Colonic mucosa (tissue), 4 donors: ENCODE results near the gene MAGI2. TPM values are rescaled to one million over a fixed set of nuclear protein-coding genes. Genes with fewer than 3 reads are reported as not detected.

Source experiments
- DNase-seq: peaks from one replicate; pipeline ENCODE4 v3.0.0-alpha.2; 2020
- H3K27ac ChIP-seq: fragments of 200-600 bp; one replicate; pipeline ENCODE4 v1.8.0; 2021
- H3K27me3 ChIP-seq: fragments of 200-600 bp; one replicate; pipeline ENCODE4 v1.8.0; 2021
- H3K36me3 ChIP-seq: fragments of 200-600 bp; one replicate; pipeline ENCODE4 v1.8.0; 2021
- H3K4me1 ChIP-seq: fragments of 200-600 bp; one replicate; pipeline ENCODE4 v1.8.0; 2021; ENCODE audit warnings: mild to moderate bottlenecking
- H3K4me3 ChIP-seq: fragments of 200-600 bp; one replicate; pipeline ENCODE4 v1.8.0; 2021
- H3K9ac ChIP-seq, 2 donors: one replicate each; pipeline ENCODE4 v1.7.0; 2013; ENCODE audit warnings: control low read depth in 2 of 2, low read depth in 2 of 2, low read length in 2 of 2
- H3K9me3 ChIP-seq: fragments of 200-600 bp; one replicate; pipeline ENCODE4 v1.8.0; 2021
- CTCF ChIP-seq: fragments of 200-600 bp; IDR thresholded peaks from one replicate; pipeline ENCODE4 v1.8.0; 2022; ENCODE audit warnings: antibody characterized with exemption, mild to moderate bottlenecking
- intact Hi-C: fragments of 100-400 bp; cut with DNase I; formaldehyde crosslinking; loops from one replicate; pipeline ENCODE4 v1.14.1; 2022
- total RNA-seq, 2 donors: library from RNA; stranded (reverse); fragmentation: NEBNext Ultra II Directional in 1 of 2; extraction: Animal tissue kit (Norgen Biotek cat#: 25700) in 1 of 2; gene quantifications; one replicate each; pipeline ENCODE4 v1.2.1, GENCODE V29; 2021
- donor health status: healthy.
- donor health status: DM: no; HTN: no; CAD: no.
- donor health status: DM: no; HTN: no; CAD: no.

Gene MAGI2
- total RNA-seq, 2 donors from 2014 or later: 1.1 to 2.4 TPM

GRCh38 chr7:78845155-78845554 lies 608.3 kb downstream of the MAGI2 start:
- no peak for DNase-seq
- TF ChIP-seq CTCF: no peak
- no peak overlapping the region for H3K9ac ChIP-seq
- intact Hi-C loops: no loop called here
- H3K27ac ChIP-seq: no peak overlapping the region
- H3K36me3 ChIP-seq: no peaks in the 10 kb centered on the region
- no peaks in the 10 kb centered on the region for H3K9me3 ChIP-seq
- no peaks in the 10 kb centered on the region for H3K27me3 ChIP-seq
- H3K4me1 ChIP-seq: no peaks in the 10 kb centered on the region
- H3K4me3 ChIP-seq: no peak overlapping the region

DNA sequence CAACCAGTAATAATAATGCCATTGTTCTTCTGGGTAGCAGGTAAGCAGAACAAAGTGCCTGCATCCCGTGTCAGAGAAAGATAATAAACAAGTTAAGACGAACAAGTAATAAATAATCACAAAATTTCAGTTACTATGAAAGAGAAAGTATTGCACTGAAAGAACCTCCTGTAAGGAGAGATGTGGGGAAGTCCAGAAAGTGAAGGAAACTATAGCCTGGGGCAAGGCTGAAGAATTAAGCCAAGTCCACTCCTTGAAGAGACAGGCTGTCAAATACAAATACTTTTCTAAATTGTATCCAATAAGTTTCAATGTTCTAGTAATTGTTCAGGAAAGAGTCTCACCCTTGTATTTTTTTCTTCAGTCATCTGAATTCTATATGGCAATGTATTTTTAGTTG lies 611.4 kb downstream of the MAGI2 start:
- intact Hi-C loops: no loop called here
- H3K4me3 ChIP-seq: no peak overlapping the region
- H3K9ac ChIP-seq: no peak overlapping the region
- H3K9me3 ChIP-seq: no peaks in the 10 kb centered on the region
- H3K27ac ChIP-seq: no peak overlapping the region
- H3K4me1 ChIP-seq: no peaks in the 10 kb centered on the region
- no peak for DNase-seq
- H3K36me3 ChIP-seq: no peaks in the 10 kb centered on the region
- no peak for TF ChIP-seq CTCF
- H3K27me3 ChIP-seq: no peaks in the 10 kb centered on the region

- H3K9me3 ChIP-seq: no peaks in the 10 kb centered on the region
- TF ChIP-seq CTCF: no peak
- intact Hi-C loops: no loop called here
- no peak for DNase-seq
- H3K27me3 ChIP-seq: no peaks in the 10 kb centered on the region
- no peaks in the 10 kb centered on the region for H3K36me3 ChIP-seq
- H3K4me3 ChIP-seq: no peak overlapping the region
- H3K4me1 ChIP-seq: no peaks in the 10 kb centered on the region
- H3K9ac ChIP-seq: no peak overlapping the region
- no peak overlapping the region for H3K27ac ChIP-seq
Observed at GRCh38 chr7:78835897-78836296, 617.6 kb downstream of the MAGI2 start.

- H3K4me3 ChIP-seq: no peak overlapping the region
- H3K27me3 ChIP-seq: no peaks in the 10 kb centered on the region
- no peaks in the 10 kb centered on the region for H3K9me3 ChIP-seq
- H3K27ac ChIP-seq: no peak overlapping the region
- intact Hi-C loops: no loop called here
- no peak for DNase-seq
- H3K9ac ChIP-seq: no peak overlapping the region
- no peaks in the 10 kb centered on the region for H3K36me3 ChIP-seq
- no peaks in the 10 kb centered on the region for H3K4me1 ChIP-seq
- no peak for TF ChIP-seq CTCF
Observed at GRCh38 chr7:78828317-78828716, 625.1 kb downstream of the MAGI2 start.

DNA sequence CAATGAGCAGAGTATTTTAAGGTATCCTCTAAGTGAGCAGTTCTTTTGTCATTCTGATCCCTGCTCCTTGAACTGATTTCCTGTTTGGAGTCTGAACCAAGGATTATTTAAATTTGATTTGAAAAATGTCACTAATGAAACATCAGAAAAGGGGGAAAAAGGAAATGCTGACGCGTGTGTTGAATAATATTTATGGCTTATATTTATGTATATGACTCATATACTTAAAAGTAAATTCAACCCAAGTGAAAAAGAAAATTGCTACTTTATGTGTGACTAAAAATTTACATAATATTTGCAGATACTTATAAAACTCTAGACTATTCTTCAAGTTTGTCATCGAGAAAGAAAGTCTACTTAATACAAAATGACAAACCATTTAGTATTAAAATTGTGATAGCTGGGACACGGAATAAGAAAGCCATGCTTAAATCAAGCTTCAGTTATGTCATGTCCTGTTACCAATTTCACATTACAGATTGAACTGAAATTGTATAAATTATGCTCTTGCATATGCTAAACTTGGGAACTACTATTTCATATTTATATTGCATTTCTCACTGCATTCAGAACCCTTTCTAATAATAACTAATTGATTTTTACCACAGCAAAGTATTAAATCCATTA lies 649.9 kb downstream of the MAGI2 start:
- no peaks in the 10 kb centered on the region for H3K4me1 ChIP-seq
- no peaks in the 10 kb centered on the region for H3K9me3 ChIP-seq
- no peak for TF ChIP-seq CTCF
- DNase-seq: no peak
- H3K4me3 ChIP-seq: no peak overlapping the region
- H3K27ac ChIP-seq: no peak overlapping the region
- H3K36me3 ChIP-seq: no peaks in the 10 kb centered on the region
- H3K27me3 ChIP-seq: no peaks in the 10 kb centered on the region
- no peak overlapping the region for H3K9ac ChIP-seq
- intact Hi-C loops: no loop called here
